Thyroid gland (tissue), 4 donors: ENCODE results near the gene COL23A1. TPM values are rescaled to one million over a fixed set of nuclear protein-coding genes. Genes with fewer than 3 reads are reported as not detected.
A peak's percentile ranks its signal among the peaks of the same experiment; 100 is the strongest.

Experiments used
- DNase-seq, 2 donors: peaks; one replicate each; pipeline ENCODE4 v3.0.0-alpha.2; 2019
- H3K27ac ChIP-seq, 3 donors: fragments of 200-600 bp; sonication (generic); 1 replicate in 2 of 3; 2 replicates in 1 of 3; pipeline ENCODE4 v1.5.1; 2016 to 2019; ENCODE audit warnings: mild to moderate bottlenecking in 1 of 3, moderate library complexity in 1 of 3
- H3K27me3 ChIP-seq: fragments of 200-600 bp; sonication (generic); one replicate; pipeline ENCODE4 v1.5.1; 2019
- H3K36me3 ChIP-seq, 2 donors: fragments of 200-600 bp; sonication (generic); one replicate each; pipeline ENCODE4 v1.5.1; 2016 to 2019
- H3K4me1 ChIP-seq, 2 donors: fragments of 200-600 bp; sonication (generic); one replicate each; pipeline ENCODE4 v1.5.1; 2017 to 2019
- H3K4me3 ChIP-seq, 3 donors: fragments of 200-600 bp; sonication (generic); replicated peaks in 1 of 3; 1 replicate in 2 of 3; 2 replicates in 1 of 3; pipeline ENCODE4 v1.5.1; 2016; ENCODE audit warnings: mild to moderate bottlenecking in 1 of 3
- H3K9me3 ChIP-seq: fragments of 200-600 bp; sonication (generic); one replicate; pipeline ENCODE4 v1.5.1; 2017
- CTCF ChIP-seq, 6 experiments: fragments of 200-600 bp in 3 of 6; fragments of 450-650 bp in 3 of 6; sonication (generic) in 3 of 6; IDR thresholded peaks; one replicate each; pipeline ENCODE4 v1.5.1; 2016 to 2019; ENCODE audit warnings: antibody characterized with exemption in 6 of 6, mild to moderate bottlenecking in 2 of 6, inconsistent platforms in 1 of 6, moderate library complexity in 1 of 6
- POLR2A ChIP-seq, 2 donors: fragments of 450-650 bp; IDR thresholded peaks; one replicate each; pipeline ENCODE4 v1.6.1; 2017; ENCODE audit warnings: antibody characterized with exemption in 2 of 2, mild to moderate bottlenecking in 2 of 2, moderate library complexity in 1 of 2
- WGBS, 2 donors: methylation state at CpG; one replicate each; pipeline ENCODE4 v1.1.5; 2017; 5-methylcytosine and 5-hydroxymethylcytosine counted together
- intact Hi-C: fragments of 100-400 bp; cut with DNase I; formaldehyde crosslinking; loops from one replicate; pipeline ENCODE4 v1.15.1; 2023
- total RNA-seq, 4 donors: library from RNA; depleted of rRNA; stranded (reverse); fragments of >200 nt; gene quantifications; one replicate each; pipeline ENCODE4 v1.2.3, GENCODE V29; 2016

COL23A1 gene
- total RNA-seq, 4 donors from 2014 or later: 76.6 to 108 (median 95.7) TPM

- no peaks in the 10 kb centered on the region for H3K9me3 ChIP-seq
- no peak overlapping the region for H3K4me3 ChIP-seq
- TF ChIP-seq CTCF (IDR thresholded peaks at IDR 0.05): no peak
- TF ChIP-seq POLR2A (IDR thresholded peaks at IDR 0.05): no peak
- H3K27me3 ChIP-seq: no peaks in the 10 kb centered on the region
- peaks cover 33 to 44% of the 10 kb centered on the region in 2 donors for H3K36me3 ChIP-seq
- intact Hi-C loops: no loop called here
- WGBS, 2 donors: 92 to 95% methylated on average over 2 of the region's 2 CpGs
- DNase-seq: no peak
- H3K27ac ChIP-seq: no peak overlapping the region
- no peaks in the 10 kb centered on the region for H3K4me1 ChIP-seq
Measured at GRCh38 chr5:178602752-178603151, 12.6 kb upstream of the COL23A1 start.

- H3K4me1 ChIP-seq: peaks cover 4 to 6% of the 10 kb centered on the region in 2 donors
- no peak for TF ChIP-seq CTCF (IDR thresholded peaks at IDR 0.05)
- TF ChIP-seq POLR2A (IDR thresholded peaks at IDR 0.05): no peak
- no peaks in the 10 kb centered on the region for H3K27me3 ChIP-seq
- no peak overlapping the region for H3K4me3 ChIP-seq
- WGBS, 2 donors: 73 to 94% methylated on average over 2 of the region's 2 CpGs
- no peak overlapping the region for H3K27ac ChIP-seq
- DNase-seq: no peak
- intact Hi-C loops: no loop called here
- H3K9me3 ChIP-seq: no peaks in the 10 kb centered on the region
- H3K36me3 ChIP-seq: peaks cover 0 to 10% of the 10 kb centered on the region in 2 donors
Measured at GRCh38 chr5:178595750-178596149, 5.6 kb upstream of the COL23A1 start.

- no peak for DNase-seq
- Histone ChIP-seq H3K4me1 (peaks cover 5 to 7% of the 10 kb centered on the region in 2 donors), H3K4me3 (no peak overlapping the region), H3K27me3 (no peaks in the 10 kb centered on the region), H3K9me3 (no peaks in the 10 kb centered on the region), H3K36me3 (peaks cover 0 to 6% of the 10 kb centered on the region in 2 donors), H3K27ac (no peak overlapping the region)
- intact Hi-C loops: no loop called here
- TF ChIP-seq CTCF (IDR thresholded peaks at IDR 0.05) (no peak), POLR2A (IDR thresholded peaks at IDR 0.05) (no peak)
Measured at GRCh38 chr5:178595150-178595549, 5.0 kb upstream of the COL23A1 start.

GRCh38 chr5:178590924-178591423 lies 781 bp upstream of the COL23A1 start:
- H3K4me1 ChIP-seq: peaks cover 37% of the 10 kb centered on the region in 2 donors
- intact Hi-C loops: loop anchor here (5.0 kb wide), 1 partner anchor 359 kb away; the partner anchor contains the start of gene PHYKPL
- H3K27ac ChIP-seq: peak overlapping the region; percentile 29 to 74 (median 39)
- TF ChIP-seq POLR2A (IDR thresholded peaks at IDR 0.05) (no peak), CTCF (IDR thresholded peaks at IDR 0.05) (no peak)
- H3K9me3 ChIP-seq: no peaks in the 10 kb centered on the region
- H3K36me3 ChIP-seq: peaks cover 0 to 3% of the 10 kb centered on the region in 2 donors
- H3K27me3 ChIP-seq: no peaks in the 10 kb centered on the region
- WGBS, 2 donors: 27 to 32% methylated on average over 9 of the region's 9 CpGs
- DNase-seq: no peak
- no peak overlapping the region for H3K4me3 ChIP-seq

GRCh38 chr5:178589180-178590140 lies 733 bp downstream of the COL23A1 start:
- H3K36me3 ChIP-seq: no peaks in the 10 kb centered on the region
- H3K9me3 ChIP-seq: no peaks in the 10 kb centered on the region
- WGBS, 2 donors: 10 to 11% methylated on average over 38 to 57 of the region's 91 CpGs
- peak overlapping the region; percentile 10 to 51 (median 45) for H3K4me3 ChIP-seq
- peak overlapping the region; percentile 59 to 84 (median 74) for H3K27ac ChIP-seq
- H3K27me3 ChIP-seq: no peaks in the 10 kb centered on the region
- intact Hi-C loops: loop anchor here (2.0 to 5.0 kb wide), 2 partner anchors 309 to 357 kb away; partner anchors contain the start of gene PHYKPL
- H3K4me1 ChIP-seq: peaks cover 37 to 38% of the 10 kb centered on the region in 2 donors
- DNase-seq: peak; percentile 72 to 74
- TF ChIP-seq CTCF (IDR thresholded peaks at IDR 0.05) (peak in 3 of 6 experiments; percentile 49 to 56 (median 52)), POLR2A (IDR thresholded peaks at IDR 0.05) (peak in 1 of 2 donors; percentile 29)
